Stimulated activated CD4-positive, alpha-beta T cell treated with anti-CD3 and anti-CD28 coated beads, Interleukin-15, amount 100 ng/mL, for 48 hours (primary cell): ENCODE results near the gene DCUN1D2.
"Not testable (repeated sequence)": the region's sequence is repeated elsewhere in the genome, so short reads cannot be mapped to it uniquely, and the experiment has no call there.

ENCODE experiments used
- DNase-seq, 2 donors: peaks; one replicate each; pipeline ENCODE4 v3.0.0-alpha.2; 2020; ENCODE audit warnings: low read depth in 2 of 2

DCUN1D2 gene

GRCh38 chr13:113489549-113490495, 689 bp downstream of the DCUN1D2 start:
- DNase-seq = peak; percentile 21 to 28

GRCh38 chr13:113489171-113489548, 1.4 kb downstream of the DCUN1D2 start:
- no peak for DNase-seq

GRCh38 chr13:113488283-113488682, 2.2 kb downstream of the DCUN1D2 start:
- no peak for DNase-seq

- no peak for DNase-seq
Observed at GRCh38 chr13:113486698-113487097, 3.8 kb downstream of the DCUN1D2 start.

DNA sequence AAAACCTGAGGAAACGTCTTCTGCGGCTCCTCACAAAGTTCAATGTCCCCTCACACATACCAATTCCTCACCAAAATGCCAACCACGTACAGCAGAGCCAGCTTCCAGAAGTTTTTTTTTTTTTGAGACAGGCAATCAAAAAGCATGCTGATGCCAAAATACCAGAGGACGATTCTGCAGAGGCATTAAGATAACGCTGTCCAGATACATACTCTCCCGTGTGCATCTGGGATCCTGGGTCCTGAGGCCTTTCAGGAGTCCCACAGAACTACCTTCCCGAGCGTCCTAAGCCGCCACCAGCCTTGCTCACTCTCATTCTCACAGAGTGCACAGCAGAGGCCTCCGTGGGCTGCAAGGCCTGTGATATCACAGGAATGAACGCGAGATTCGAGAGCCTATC, 5.0 kb downstream of the DCUN1D2 start:
- no peak for DNase-seq

- no peak for DNase-seq
Observed at GRCh38 chr13:113483504-113484293, 6.8 kb downstream of the DCUN1D2 start.

DNA sequence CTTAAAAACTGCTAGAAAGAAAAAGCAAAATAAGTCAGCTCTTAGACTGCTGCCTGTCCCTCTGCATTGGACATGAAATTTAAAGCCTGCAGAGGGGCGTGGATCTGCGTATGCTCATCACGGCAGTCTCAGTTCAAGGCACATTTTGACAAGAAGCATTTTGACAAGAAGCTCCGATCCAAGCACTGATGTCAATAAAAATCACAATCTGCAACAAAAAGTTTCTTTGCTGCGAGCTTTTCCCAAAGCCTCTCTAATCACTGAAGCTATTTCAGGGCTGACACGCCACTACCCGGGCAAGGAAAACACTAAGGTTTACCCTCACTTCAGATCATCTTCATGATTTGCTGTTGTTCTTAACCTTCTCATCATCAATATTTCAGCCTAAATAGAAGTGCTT, 7.4 kb downstream of the DCUN1D2 start:
- DNase-seq = no peak

- no peak for DNase-seq
Observed at GRCh38 chr13:113479179-113479578, 11.3 kb downstream of the DCUN1D2 start.

DNA sequence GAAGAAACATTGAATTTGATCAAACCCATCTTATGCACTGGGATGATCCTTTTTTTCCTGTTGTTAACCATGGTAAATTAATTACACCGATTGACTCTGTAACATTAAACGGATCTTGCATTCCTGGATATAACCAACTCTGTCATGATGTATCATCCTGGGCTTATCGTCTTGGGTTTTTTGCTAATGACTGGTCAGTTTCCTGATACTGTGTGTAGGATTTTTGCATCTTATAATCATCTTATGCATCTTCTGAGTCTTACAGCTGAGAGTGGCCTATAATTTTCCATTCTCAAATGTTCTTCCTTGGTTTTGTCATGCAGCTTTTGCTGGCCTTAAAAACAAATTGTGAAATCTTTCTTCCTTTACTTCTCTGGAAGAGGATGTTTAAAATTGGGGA, 12.8 kb downstream of the DCUN1D2 start:
- DNase-seq = no peak

GRCh38 chr13:113476811-113477210, 13.7 kb downstream of the DCUN1D2 start:
- no peak for DNase-seq

DNA sequence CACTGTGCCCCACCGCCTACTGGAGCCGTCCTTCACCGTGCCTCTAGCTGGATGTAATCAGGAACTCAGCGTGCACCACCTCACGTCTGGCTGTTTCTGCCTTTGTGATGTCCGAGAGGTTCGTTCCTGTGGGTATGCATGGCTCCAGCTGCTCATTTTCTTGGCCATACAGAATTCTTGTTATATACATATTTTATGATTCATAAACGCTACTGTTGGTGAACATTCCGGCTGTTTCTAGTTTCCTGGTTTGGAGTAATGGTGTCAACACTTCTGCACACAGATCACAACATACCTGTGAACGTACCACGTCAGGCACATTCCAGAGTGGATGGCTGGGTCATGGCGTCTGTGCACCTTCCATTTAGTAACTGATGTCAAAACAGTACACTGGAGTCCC, 14.6 kb downstream of the DCUN1D2 start:
- DNase-seq = no peak

DNA sequence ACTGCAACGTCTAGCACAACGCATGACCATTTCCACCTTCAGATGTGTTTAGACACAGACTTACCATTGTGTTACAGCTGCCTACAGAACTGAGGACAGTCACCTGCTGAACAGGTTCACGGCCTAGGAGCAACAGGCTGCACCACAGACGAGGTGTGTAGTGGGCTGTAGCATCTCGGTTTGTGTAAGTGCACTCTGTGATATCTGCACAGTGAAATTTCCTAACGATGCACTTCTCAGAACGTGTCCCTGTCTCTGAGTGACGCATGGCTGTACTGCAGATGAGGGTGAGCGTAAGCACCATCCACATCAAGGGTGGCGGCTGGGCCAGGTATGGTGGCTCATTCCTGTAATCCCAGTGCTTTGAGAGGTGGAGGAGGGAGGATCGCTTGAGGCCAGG, 15.2 kb downstream of the DCUN1D2 start:
- DNase-seq = no peak

- DNase-seq = no peak
Observed at GRCh38 chr13:113474179-113474578, 16.3 kb downstream of the DCUN1D2 start.

DNA sequence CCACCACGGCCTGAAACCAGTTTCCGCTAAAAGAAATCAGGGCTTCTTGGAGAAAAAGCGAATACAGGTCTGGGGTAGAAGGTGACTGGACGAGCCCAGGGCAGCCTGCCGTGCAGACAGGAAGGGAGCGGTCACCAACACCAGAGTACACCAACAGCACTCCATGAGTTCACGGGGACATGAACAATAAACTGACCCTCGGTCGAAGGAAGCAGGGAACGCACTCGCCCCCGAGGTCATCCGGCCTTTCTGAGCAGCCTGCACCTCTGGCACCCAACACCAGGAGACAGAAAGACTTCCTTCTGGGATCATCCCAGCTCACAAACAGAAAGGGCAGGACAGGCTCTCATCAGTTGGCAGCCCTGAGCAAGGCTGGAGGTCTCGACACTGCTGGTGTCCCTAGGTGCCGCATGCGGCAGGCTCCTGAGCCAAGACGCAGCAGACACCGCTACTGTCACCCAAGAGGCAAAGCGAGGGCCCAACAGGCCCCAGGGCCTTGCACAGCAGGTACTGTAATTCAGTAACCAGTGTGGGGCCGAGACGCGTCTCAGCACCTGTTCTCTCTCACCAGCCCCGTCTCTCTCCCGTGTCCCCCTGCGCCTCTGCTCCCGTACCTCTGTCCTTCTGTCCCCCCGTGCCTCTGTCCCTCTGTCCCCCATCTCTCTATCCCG, 18.0 kb downstream of the DCUN1D2 start:
- DNase-seq = no peak

DNA sequence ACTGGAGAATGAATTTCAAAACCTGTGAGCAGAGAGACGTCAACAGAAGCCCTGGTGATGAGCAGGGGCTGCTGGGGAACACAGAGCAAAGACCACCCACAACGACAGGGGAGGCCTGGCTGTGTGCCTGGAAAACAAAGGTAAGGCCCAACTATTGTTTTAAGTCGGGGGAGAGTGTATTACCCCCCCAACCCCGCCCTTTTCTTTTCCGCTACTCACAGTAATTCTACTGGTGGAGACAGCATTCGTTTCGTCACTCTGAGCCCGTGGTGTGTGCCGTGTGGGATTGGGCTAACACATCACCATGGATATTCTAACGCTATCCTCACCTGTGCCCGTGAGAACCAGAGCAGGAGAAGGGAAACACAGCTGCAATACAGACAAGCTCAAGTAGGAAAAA, 18.7 kb downstream of the DCUN1D2 start:
- DNase-seq = no peak

DNA sequence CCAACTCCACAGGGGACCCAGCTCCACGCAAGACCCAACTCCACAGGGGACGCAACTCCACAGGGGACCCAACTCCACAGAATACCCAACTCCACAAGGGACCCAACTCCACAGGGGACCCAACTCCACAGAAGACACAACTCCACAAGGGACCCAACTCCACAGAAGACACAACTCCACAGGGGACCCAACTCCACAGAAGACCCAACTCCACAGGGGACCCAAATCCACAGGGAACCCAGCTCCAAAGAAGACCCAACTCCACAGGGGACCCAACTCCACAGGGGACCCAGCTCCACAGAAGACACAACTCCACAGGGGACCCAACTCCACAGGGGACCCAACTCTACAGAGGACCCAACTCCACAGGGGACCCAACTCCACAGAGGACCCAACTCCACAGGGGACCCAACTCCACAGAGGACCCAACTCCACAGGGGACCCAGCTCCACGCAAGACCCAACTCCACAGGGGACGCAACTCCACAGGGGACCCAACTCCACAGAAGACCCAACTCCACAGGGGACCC, 19.8 kb downstream of the DCUN1D2 start:
- not testable (repeated sequence) for DNase-seq

DNA sequence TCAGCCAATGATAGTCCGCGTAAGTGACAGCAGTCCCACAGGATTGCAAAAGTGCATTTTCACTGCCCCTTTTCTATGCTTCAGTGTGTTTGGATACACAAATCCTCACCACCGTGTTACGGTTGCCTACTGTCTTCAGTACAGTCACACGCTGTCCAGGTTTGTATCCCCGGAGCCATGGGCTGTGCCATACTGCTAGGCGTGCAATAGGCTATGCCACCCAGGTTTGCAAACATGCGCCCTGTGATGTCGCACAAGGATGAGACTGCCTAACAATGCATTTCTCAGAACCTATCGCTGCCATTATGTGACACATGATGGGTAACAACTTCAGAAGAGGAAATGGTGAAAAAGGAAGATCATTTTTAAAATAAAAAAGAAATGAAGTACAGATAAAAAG, 20.4 kb downstream of the DCUN1D2 start:
- no peak for DNase-seq

DNA sequence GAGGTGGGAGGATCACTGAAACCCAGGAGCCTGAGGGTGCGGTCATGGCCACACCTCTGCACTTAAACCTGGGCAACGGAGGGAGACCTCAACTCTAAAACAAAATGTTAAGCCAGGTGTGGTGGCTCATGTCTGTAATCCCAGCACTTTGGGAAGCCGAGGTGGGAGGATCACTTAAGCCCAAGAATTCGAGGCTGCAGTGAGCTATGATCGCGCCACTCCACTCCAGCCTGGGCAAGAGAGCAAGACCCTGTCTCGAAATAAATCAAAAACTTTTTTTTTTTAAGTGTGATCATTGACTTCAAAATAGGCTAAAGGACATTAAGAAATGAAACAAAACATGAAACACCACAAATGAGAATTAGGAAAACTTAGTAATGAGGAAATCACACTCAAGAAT, 20.9 kb downstream of the DCUN1D2 start:
- DNase-seq = no peak

DNA sequence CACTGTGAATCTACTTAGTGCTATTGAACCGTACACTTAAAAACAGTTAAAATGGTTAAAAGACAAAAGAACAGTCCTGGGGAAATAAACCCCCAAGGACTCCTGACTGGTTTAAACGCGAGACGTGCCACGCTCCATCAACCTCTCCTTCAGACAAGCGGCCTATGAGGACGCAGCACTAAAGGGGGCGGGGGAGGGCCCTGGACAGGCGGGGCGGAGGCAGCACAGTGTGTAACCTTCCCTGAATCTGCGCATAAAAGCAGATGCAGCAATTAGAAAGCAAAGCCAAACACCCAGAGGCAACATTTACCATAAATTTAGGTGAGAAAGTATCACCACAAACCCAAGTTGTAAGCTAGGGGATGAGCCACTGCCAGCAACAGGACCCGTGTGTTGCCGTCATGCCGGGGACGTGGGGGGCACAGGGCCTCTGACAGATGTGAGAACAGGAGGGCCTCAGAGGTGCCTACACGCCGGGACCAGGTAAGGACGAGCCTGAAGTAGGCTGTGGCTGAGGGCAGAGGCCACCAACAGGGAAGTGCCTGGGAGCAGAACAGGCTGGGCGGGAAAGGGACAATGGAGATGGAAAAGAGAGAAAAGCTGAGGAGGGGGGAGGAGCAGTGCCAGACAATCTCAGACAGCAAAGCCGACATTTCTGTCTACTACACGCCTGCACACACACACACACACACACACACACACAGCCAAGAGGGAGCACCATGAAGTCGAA, 21.9 kb downstream of the DCUN1D2 start:
- DNase-seq = no peak

DNA sequence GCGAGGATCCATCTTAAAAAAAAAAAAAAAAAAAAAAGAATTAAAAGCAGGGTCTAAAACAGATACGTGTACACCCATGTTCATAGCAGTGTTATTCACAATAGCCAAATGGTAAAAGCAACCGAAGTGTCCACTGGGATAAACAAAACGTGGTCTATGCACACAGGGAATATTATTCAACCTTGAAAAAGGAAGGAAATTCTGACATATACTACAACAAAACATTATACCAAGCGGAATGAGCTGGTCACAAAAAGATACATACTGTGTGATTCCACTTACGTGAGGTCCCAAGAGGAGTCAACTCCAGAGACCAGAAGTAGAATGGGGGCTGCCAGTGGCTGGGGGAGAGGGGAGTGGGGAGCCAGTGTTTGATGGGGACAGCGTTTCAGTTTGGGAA, 22.5 kb downstream of the DCUN1D2 start:
- no peak for DNase-seq

DNA sequence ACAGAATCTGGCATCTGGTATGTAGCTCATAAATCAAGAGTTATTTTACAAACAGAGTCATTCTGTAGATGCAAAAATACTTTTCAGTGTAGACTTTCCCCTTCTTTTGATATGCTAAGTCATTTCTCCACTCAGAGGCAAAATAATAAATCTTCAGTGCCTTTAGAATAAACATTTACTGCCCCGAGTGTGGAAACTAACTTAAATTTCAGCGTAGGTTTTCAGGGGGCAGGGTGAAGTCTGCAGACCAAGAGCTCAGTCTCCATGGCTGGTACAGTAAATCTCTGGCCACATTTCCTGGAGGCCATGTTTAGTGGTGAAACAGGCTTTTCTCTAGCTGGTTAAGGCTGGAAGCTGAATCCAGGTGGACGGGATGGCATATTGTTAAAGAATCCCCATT, 24.1 kb downstream of the DCUN1D2 start:
- no peak for DNase-seq
